AML-193 (cell line): ENCODE results near the gene WDFY4.

Experiments used
- DNase-seq, 2 experiments: peaks; one replicate each; lab custom pipeline; 2025; lab: John Stamatoyannopoulos, UW

The WDFY4 gene

DNA sequence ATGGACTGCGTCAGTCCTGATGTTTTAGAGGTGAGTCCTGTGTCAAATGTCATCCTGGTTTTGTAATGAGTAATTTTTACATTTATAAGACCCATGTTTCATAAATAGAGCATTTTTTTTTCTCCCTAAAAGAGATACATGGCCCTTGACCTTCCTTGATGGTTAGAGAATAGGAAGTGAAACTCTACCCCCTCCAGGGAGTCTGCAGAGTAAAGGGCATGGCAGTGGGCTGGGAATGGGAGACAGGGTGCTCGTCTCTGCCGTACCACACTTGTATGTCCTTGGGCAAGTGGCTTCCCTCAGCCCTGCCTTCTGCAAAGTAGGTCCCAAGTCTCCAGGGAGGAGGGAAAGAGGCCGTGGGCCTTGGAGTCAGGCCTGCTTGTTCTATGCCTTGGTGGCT lies 63.9 kb downstream of the WDFY4 start:
- DNase-seq: no peak

DNA sequence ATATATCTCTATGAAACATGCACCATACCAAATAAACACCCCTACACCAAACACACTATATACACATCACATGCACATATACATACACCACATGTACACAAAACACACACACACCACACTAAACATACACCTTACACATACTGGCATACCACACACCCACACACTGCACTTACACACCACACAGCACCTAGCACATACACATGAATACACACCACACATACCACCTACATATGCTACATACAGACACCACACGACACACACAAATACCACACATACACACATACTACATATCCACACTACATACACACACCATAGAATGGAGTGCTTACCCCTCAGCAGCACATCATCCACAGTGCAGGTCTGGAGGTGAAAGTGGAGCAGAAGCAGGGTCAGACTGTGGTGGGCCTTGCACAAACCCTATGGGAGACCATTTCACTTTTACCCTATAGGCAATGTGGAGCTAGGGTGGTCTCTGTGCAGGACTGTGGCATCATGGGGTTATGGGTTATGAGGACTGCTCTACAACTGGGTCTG lies 64.6 kb downstream of the WDFY4 start:
- DNase-seq: no peak

- no peak for DNase-seq
Measured at GRCh38 chr10:48750019-48750418, 65.3 kb downstream of the WDFY4 start.

DNA sequence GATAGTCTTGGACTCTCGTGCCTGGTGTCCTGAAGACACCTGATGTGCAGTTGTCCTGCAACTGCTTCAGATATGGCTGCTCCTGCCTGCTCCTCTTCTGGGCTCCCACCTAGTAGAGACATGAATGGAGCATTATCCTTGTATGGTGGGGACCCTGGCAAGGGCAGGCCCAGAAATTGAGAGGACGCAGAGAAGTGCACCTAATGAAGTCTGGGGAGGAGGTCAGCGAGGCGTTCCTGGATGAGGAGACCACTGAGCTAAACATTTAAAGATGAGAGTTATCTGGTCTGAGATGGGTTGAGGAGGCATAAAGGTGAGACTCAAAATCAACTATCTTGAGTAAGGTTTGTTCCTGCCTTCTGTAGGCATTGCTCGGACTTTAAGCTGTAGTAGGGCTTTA lies 66.3 kb downstream of the WDFY4 start:
- DNase-seq: no peak

- DNase-seq: no peak
Measured at GRCh38 chr10:48751730-48752129, 67.1 kb downstream of the WDFY4 start.

DNA sequence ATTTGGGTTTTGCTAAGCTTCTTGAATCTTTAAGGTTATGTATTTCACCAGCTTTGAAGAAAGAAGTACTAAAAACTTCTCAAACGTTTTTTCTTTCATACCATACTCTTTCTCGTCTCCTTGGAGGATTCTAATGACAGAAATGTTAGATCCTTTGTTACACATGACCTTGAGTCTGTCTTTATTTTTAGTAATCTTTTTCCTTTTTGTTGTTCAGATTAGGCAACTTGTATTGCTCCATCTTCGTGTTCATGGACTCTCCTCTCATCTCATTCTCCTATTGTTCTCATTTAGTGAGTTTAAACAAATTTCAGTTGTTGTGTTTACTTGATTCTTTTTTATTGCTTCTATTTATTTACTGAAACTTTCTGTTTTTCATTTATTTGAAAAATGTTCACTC lies 73.7 kb downstream of the WDFY4 start:
- peak in 1 of 2 experiments; percentile 2 for DNase-seq

- DNase-seq: no peak
Measured at GRCh38 chr10:48759113-48759901, 74.6 kb downstream of the WDFY4 start.

DNA sequence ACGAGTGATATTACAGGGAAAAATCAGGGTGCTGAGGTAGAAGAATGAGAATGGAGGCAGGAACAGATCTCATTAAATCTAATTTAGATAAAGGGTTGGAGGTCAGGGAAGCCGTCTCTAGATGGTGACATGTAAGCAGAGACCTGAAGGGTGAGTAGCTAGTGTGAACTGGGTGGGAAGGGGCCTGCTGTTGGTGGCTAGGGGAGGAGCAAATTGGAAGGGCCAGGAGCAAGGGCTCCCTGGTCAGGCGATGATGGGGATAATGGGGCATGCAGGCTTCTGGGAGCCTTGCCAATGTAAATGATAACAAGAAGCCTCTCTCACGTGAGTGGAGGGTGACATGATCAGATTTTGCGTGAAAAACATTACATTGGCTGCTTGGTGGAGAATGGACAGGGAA lies 76.3 kb downstream of the WDFY4 start:
- DNase-seq: no peak

DNA sequence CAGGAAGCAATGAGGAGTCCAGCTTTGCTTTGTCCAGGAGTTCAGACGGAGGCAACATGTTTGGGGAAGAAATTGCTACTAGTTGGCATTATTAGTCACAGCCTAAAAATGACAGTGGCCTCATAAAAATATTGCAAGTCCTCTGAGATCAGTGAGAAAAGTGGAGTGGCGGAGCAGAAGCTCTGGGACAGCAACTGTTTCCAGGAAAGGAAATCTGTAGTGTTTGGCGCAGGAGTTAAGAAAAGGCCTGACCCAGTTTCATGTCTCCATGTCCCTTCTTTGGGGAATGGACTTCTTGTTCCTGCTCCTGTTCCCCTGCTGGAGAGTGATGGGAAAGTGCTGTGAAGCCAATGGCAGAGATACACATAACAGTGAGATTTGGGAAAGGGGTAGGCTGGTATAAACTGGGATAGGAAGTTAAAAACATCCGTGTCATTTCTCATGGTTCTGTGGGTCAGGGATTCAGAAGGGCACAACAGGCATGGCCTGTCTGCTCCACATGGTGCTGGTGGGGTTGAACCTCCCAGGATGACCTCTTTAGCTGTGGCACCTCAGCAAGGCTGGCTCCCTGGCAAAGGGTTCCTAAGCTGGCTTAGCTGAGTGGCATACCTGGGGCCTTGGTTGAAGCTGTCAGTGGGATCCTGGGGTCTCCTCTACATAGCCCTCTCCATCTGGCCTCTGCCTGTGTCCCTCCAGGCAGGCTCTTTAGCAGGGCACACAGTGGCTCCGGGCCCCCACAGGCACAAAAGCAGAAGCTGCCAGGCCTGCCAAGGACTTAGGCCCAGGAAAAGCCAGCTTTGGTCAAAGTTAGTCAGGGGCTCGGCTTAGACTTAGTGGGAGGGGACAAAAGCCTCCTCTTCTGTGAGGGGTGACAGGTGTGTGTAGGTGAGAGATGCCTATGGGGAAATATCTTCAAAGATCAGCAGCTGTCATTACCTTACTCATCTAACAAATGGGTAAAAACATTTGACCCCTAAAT lies 77.7 kb downstream of the WDFY4 start:
- no peak for DNase-seq

DNA sequence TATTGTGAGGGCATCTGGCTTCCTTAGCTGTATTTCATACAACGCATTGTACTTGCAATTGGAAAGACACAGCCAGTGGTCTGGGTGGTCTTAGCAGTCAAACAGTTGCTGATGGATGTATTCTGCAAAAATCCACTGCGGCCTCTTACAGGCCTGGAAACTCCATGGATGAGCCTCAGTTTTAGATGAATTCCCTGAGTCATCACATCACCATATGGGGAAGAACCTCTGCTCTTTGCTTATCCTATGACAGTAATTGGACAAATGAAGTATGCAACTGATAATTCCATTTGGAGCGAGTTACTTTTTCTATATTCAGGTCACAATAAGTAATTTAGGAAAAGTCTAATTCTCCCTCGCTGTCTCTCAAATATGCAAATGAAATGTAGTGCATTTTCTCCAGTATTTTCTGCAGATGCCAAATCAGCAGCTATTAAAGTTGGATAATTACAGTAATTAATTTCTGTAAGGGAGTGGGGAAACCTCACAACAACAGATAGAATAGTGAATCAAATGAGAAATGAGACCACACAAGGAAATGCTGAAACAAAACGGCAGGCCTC lies 78.8 kb downstream of the WDFY4 start:
- DNase-seq: no peak

DNA sequence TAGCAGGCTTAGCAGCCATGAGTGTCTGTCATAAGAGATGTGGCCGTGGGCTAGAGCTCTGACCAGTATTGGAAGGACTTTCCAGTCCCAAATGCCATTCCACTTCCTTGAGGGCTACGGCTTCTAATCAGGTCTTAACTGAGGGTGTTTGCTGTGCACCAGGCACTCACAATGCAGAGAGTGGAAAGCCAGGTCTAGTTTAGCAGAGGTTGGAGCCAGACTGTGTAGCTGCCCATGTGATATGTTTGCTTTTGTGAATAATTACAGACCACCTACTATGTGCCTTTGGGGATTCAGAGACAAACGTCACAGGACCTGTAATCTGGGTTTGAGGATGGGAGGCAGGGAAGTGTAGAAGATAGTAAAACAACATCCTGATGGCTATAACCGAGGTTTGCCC lies 79.8 kb downstream of the WDFY4 start:
- no peak for DNase-seq

DNA sequence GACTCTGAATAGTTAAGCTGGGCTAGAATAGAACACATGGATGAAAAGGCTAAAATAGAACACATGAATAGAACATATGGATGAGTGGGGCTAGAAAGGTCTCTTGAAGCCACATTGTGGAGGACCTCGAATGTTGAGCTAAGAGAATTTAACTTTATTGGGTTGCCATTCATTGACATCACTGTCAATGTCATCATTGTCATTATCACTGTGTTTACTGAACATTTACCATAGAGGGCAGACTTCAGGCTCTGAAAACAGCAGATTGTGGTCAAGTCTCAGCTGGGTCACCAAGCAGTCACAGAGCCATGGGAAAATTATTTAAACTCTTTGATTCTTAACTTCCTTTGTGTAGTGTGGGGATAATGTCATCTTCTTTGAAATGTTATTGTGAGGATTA lies 80.4 kb downstream of the WDFY4 start:
- DNase-seq: no peak

- DNase-seq: no peak
Measured at GRCh38 chr10:48765527-48765926, 80.9 kb downstream of the WDFY4 start.

- no peak for DNase-seq
Measured at GRCh38 chr10:48767373-48768143, 82.9 kb downstream of the WDFY4 start.

GRCh38 chr10:48768144-48768766 lies 83.6 kb downstream of the WDFY4 start:
- DNase-seq: no peak

- no peak for DNase-seq
Measured at GRCh38 chr10:48768926-48769325, 84.3 kb downstream of the WDFY4 start.

DNA sequence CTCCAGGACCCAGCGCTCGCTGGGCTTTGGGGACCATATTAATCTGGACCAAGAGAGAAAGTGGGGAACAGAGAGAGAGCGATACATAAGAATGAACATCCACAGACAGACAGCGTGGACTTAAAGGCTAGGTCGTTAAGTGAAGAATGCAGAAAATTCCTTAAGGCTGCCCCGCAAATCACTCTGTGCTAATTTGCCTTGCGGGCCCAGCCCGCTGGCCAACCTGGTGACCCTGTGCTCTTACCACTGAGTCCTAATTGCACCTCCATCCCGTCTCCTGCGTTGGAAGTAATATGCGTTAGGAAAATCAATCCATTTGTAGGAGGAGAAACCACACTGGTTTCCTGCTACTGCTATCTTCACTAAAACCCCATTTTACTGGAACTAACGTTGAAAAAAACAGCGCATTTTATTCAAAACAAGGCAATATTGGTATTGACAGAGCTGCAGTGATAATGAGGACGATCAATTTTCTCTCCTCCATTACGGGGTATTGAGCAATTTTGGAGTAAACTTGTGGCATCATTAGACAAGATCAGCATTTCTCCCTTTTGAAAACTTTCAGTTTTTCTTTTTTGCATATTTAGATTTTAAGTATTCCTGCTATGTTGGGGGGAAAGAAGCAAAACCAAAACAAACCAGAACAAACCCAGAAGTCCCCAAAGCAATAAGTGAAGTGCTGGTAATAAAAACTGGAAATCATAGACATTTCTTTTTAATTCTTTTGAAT lies 85.2 kb downstream of the WDFY4 start:
- no peak for DNase-seq

DNA sequence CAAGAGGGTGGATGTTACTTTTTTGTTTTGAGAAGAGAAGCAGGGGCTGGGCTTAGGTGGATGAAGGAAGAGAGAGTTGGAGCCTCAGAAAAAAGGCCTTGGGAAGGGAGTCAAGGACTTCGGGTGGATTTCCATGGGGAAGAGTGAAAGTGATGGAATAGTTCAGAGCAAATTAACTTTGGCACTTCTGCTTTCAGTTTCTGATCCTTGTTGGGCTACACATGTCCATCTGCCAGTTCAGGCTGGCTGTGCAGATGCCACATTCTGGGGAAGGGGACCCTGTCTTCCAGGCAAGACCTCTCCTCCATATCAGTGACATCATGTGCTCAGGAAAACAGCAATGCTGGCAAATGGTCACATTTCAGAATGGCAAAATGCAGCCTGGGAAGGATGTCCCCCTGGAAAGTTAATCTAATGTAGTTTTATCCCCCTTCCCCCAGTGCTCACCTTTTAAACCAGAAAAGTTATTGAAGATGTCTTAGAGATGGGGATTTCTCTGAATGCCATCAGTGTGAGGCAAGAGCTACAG lies 86.0 kb downstream of the WDFY4 start:
- DNase-seq: no peak

GRCh38 chr10:48771234-48771633 lies 86.6 kb downstream of the WDFY4 start:
- DNase-seq: no peak

- DNase-seq: no peak
Measured at GRCh38 chr10:48772059-48772458, 87.4 kb downstream of the WDFY4 start.
